Subcutaneous abdominal adipose tissue (tissue), 5 donors: ENCODE results near the gene TTLL13.

ENCODE experiments used
- H3K27ac ChIP-seq: one replicate; pipeline ENCODE4 v1.7.0; 2013; ENCODE audit warnings: low read depth, mild to moderate bottlenecking, inconsistent platforms, low read length, moderate library complexity
- H3K27me3 ChIP-seq, 5 donors: one replicate each; pipeline ENCODE4 v1.7.0; 2013; ENCODE audit warnings: low read length in 5 of 5, inconsistent platforms in 1 of 5; ENCODE audit not compliant: control insufficient read depth in 5 of 5, insufficient read depth in 4 of 5
- H3K36me3 ChIP-seq, 5 donors: one replicate each; pipeline ENCODE4 v1.7.0; 2013; ENCODE audit warnings: low read length in 5 of 5; ENCODE audit not compliant: control insufficient read depth in 5 of 5, insufficient read depth in 5 of 5
- H3K4me1 ChIP-seq, 5 donors: one replicate each; pipeline ENCODE4 v1.7.0; 2013; ENCODE audit warnings: low read length in 5 of 5, mild to moderate bottlenecking in 3 of 5, moderate library complexity in 1 of 5; ENCODE audit not compliant: control insufficient read depth in 5 of 5, insufficient read depth in 5 of 5
- H3K4me3 ChIP-seq, 5 donors: one replicate each; pipeline ENCODE4 v1.7.0; 2013; ENCODE audit warnings: low read length in 5 of 5, low read depth in 1 of 5
- H3K9ac ChIP-seq, 5 donors: one replicate each; pipeline ENCODE4 v1.7.0; 2013; ENCODE audit warnings: low read length in 5 of 5, mild to moderate bottlenecking in 4 of 5, moderate library complexity in 3 of 5
- H3K9me3 ChIP-seq, 5 donors: one replicate each; pipeline ENCODE4 v1.7.0; 2013; ENCODE audit warnings: low read length in 5 of 5; ENCODE audit not compliant: control insufficient read depth in 5 of 5
- donor health status: healthy.
- donor health status: healthy.
- donor health status: healthy.
- donor health status: healthy.
- donor health status: healthy.

Gene TTLL13

DNA sequence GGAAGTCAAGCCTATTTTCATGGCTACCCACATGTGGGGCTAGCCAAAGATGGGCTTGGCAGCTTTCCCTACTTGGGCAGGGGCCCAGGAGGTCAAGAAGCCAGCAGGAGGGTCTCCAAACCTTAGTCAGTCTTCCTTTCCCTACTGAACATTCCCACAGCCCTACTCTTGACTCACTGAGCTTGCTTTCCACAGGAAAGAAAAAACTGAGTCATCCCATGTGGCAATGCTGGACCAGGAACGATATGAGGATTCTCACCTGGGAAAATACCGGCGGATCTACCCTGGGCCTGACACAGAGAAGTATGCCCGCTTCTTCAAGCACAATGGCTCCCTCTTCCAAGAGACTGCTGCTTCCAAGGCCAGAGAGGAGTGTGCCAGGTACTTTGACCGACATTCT is 12.5 kb downstream of the TTLL13 start:
- Histone ChIP-seq H3K27ac (peak overlapping the region; percentile 59), H3K27me3 (no peaks in the 10 kb centered on the region), H3K9me3 (no peaks in the 10 kb centered on the region), H3K4me1 (peaks cover 6 to 41% (median 40%) of the 10 kb centered on the region in 5 donors), H3K9ac (no peak overlapping the region), H3K36me3 (no peaks in the 10 kb centered on the region), H3K4me3 (no peak overlapping the region)

DNA sequence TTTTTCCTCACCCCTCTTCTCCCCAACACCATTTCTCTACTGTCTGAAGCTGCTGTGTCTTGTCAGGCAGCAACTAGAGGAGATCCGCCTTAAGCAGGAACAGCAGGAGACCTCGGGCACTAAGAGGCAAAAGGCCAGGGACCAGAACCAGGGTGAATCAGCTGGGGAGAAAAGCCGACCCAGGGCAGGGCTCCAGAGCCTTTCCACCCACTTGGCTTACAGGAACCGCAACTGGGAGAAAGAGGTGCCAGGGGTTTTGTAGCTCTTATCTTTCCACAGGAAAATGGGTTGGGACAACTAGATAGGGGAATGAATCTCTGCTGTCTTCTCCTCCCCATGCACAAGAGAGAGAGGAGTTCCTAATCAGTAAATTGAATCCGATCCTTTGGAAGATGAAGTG is 13.1 kb downstream of the TTLL13 start:
- Histone ChIP-seq H3K4me1 (peaks cover 9 to 47% (median 46%) of the 10 kb centered on the region in 5 donors), H3K9ac (peak overlapping the region in 1 of 5 donors; percentile 24), H3K27me3 (no peaks in the 10 kb centered on the region), H3K4me3 (no peak overlapping the region), H3K9me3 (no peaks in the 10 kb centered on the region), H3K36me3 (peaks cover 0 to under 1% (median 0%) of the 10 kb centered on the region in 5 donors), H3K27ac (peak overlapping the region; percentile 59)

DNA sequence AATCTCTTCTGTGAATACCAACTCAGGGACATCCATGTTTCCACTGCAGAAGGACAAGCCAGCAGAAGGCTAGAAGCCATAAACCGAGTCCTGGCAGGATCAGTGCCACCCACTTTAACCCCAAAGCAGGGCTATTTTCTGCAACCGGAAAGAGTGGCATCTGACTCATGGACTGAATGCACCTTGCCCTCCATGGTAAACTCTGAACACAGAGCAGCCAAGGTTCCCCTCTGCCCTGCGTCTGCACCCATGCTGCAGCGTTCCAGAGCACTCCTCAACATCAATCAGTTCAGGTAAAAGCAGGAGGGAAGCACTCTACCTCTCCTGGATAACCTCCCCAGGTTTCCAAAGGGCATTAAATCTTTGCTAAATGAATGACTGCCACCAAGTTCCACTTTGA is 15.3 kb downstream of the TTLL13 start:
- peak overlapping the region; percentile 77 to 98 (median 93) for H3K9ac ChIP-seq
- H3K27ac ChIP-seq: peak overlapping the region; percentile 98
- H3K9me3 ChIP-seq: no peaks in the 10 kb centered on the region
- peaks cover 0 to 9% (median 5%) of the 10 kb centered on the region in 5 donors for H3K36me3 ChIP-seq
- H3K4me3 ChIP-seq: peak overlapping the region; percentile 89 to 98 (median 90)
- peaks cover 9 to 64% (median 58%) of the 10 kb centered on the region in 5 donors for H3K4me1 ChIP-seq
- no peaks in the 10 kb centered on the region for H3K27me3 ChIP-seq

DNA sequence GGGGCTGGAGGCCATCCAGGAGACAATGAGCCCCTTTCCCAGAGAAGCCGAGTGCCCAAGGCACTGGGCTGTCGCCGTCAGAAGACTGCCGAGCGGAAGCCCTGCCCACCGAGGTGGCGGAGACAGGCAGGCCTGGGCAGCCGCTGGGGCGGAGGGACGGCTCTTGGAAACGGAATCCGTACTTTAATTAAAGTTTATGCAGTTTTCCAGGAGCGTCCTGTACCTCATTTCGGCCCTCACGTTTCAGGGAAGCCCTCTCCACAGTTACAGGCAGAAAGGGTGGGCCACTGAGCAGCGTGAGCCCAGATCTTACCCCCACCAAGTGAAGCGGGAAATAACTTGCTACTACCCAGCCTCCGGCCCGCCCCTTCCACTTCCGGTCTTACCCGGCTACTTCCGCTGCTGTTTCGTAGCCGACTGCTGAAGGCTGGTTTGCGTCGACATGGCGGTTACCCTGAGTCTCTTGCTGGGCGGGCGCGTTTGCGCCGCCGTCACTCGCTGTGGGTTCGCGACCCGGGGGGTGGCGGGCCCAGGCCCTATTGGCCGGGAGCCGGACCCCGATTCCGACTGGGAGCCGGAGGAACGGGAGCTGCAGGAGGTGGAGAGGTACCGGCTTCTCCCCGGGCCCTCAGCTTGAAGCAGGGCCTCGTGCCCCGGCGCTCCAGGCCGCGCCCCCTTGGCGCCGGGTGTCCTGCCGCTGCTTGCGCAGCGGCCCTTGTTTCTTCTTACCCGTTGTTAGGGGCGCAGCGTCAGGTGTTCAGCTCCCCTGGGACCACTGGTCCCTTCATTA is 16.1 kb downstream of the TTLL13 start, which contains the start of gene NGRN:
Gene NGRN, plus strand, starts transcription at position 402 of the 790 bp plus-strand sequence. Its CDS starts 41 bp downstream, at position 443.
- peak within 1 kb of the TSS; percentile 87 to 98 (median 93) for H3K9ac ChIP-seq
- H3K36me3 ChIP-seq: peaks cover 3 to 17% (median 12%) of the 10 kb centered on the region in 5 donors
- peaks cover 12 to 65% (median 58%) of the 10 kb centered on the region in 5 donors for H3K4me1 ChIP-seq
- peak within 1 kb of the TSS; percentile 89 to 98 (median 91) for H3K4me3 ChIP-seq
- H3K27me3 ChIP-seq: no peaks in the 10 kb centered on the region
- H3K9me3 ChIP-seq: no peaks in the 10 kb centered on the region
- peak within 1 kb of the TSS; percentile 98 for H3K27ac ChIP-seq

DNA sequence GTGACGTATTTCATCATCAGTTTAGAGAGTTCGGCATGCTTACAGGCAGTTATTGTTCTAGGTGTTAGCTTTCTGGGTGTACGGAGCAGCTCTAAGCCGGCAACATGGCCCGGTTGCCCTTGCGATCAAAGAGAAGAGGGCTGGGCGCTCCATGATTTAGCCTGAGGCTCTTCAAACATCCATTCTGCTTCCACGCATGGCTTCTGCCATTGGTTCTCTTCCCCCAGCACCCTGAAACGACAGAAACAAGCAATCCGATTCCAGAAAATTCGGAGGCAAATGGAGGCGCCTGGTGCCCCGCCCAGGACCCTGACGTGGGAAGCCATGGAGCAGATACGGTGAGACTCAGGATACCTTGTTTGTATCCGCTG is 16.7 kb downstream of the TTLL13 start:
- Histone ChIP-seq H3K4me1 (peaks cover 12 to 66% (median 59%) of the 10 kb centered on the region in 5 donors), H3K9me3 (no peaks in the 10 kb centered on the region), H3K27ac (peak overlapping the region; percentile 98), H3K9ac (peak overlapping the region; percentile 87 to 98 (median 93)), H3K4me3 (peak overlapping the region; percentile 89 to 98 (median 91)), H3K36me3 (peaks cover 5 to 22% (median 17%) of the 10 kb centered on the region in 5 donors), H3K27me3 (no peaks in the 10 kb centered on the region)

DNA sequence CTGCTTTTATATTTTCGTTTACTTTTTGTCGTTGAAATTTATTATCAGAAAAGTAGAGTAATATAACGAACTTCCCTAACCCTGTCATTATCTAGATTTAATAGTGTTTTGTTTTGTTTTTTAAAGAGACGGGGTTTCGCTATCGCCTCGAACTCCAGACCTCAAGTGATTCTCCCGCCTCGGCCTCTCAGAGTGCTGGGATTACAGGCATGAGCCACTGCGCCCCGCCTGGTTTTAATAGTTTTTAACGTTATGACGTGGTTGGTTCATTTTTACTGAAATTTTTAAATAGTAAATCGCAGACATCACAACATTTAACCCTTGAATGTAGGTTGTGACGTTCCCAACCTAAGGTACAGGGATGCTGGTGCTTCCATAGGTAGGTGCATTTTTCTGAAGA is 17.1 kb downstream of the TTLL13 start:
- peak overlapping the region; percentile 89 to 98 (median 91) for H3K4me3 ChIP-seq
- peaks cover 12 to 69% (median 62%) of the 10 kb centered on the region in 5 donors for H3K4me1 ChIP-seq
- no peaks in the 10 kb centered on the region for H3K27me3 ChIP-seq
- H3K9ac ChIP-seq: peak overlapping the region; percentile 87 to 98 (median 93)
- H3K36me3 ChIP-seq: peaks cover 5 to 27% (median 21%) of the 10 kb centered on the region in 5 donors
- H3K9me3 ChIP-seq: no peaks in the 10 kb centered on the region
- H3K27ac ChIP-seq: peak overlapping the region; percentile 98

DNA sequence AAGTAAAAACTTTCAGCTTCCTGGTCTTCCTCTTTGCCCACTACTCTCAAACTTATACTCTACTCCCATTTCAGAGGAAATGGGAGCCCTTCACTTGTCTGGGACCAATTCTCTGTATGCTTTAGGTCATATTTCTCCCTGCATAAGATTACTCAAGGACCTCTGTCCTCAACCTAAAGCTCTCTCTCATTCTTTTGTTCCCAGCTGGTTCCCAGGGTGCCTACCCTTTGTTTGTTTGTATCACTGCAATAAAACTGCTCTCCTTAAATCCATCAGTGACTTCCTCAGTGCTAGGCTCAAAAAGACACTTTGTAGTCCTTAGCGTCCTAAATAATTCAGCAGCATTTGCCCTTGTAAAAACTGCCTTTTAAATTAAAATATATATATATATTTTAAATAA is 19.1 kb downstream of the TTLL13 start:
- Histone ChIP-seq H3K4me3 (no peak overlapping the region), H3K9me3 (no peaks in the 10 kb centered on the region), H3K9ac (no peak overlapping the region), H3K27me3 (no peaks in the 10 kb centered on the region), H3K36me3 (peaks cover 14 to 46% (median 30%) of the 10 kb centered on the region in 5 donors), H3K4me1 (peaks cover 12 to 64% (median 53%) of the 10 kb centered on the region in 5 donors), H3K27ac (no peak overlapping the region)

DNA sequence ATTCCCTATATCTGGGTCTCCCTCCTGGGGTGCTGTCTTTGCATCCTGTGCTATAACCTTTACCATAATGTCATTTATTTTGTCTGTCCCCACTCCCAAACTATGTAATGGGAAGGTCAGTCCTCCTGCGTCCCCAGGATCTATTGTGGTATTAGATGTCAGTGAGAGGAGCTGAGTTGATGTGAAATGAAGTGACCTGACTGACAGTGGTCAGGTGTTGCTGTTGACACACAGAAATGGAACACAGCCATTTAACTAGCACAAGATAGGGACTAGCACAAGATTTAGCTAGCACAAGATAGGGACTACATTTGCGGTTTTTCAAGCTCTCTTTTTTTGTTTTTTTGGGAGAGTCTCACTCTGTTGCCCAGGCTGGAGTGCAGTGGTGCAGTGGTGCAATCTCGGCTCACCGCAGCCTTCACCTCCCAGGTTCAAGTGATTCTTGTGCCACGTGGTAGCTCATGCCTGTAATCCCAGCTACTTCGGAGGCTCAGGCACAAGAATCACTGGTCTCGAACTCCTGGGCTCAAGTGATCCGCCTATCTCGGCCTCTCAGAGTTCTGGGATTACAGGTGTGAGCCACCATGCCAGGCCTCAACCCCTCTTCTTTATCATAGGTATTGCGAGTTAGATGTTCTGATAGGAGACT is 21.3 kb downstream of the TTLL13 start:
- no peak overlapping the region for H3K27ac ChIP-seq
- no peaks in the 10 kb centered on the region for H3K27me3 ChIP-seq
- no peak overlapping the region for H3K9ac ChIP-seq
- H3K4me3 ChIP-seq: no peak overlapping the region
- H3K4me1 ChIP-seq: peaks cover 8 to 50% (median 37%) of the 10 kb centered on the region in 5 donors
- no peaks in the 10 kb centered on the region for H3K9me3 ChIP-seq
- H3K36me3 ChIP-seq: peaks cover 14 to 56% (median 34%) of the 10 kb centered on the region in 5 donors

DNA sequence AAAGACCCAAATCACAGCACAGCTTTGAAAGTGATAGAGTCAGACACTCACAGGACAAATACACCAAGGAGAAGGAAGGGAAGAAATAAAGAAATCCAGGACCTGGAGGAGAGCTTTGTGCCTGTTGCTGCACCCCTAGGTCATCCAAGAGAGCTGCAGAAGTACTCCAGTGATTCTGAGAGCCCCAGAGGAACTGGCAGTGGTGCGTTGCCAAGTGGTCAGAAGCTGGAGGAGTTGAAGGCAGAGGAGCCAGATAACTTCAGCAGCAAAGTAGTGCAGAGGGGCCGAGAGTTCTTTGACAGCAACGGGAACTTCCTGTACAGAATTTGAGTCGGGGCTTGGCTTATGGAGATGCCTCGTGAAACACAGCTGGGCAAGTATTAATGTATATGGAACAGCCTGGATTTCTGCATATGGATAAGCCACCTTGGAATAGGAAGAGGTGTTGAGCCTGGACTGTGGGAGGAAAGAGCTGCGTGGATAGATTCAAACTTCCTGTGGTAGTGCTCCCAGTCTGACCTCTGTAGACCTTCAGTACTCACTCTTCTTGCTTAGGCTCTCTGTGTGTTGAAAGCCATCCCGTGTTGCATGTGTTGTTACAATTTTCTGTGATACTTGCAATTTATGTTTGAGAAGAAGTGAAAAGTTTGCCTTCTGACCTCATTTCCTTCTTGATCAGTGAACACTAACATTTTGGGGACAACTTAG is 22.3 kb downstream of the TTLL13 start:
- H3K9me3 ChIP-seq: no peaks in the 10 kb centered on the region
- H3K27me3 ChIP-seq: no peaks in the 10 kb centered on the region
- H3K9ac ChIP-seq: peak overlapping the region in 1 of 5 donors; percentile 7
- H3K27ac ChIP-seq: no peak overlapping the region
- peaks cover 7 to 42% (median 30%) of the 10 kb centered on the region in 5 donors for H3K4me1 ChIP-seq
- H3K4me3 ChIP-seq: no peak overlapping the region
- peaks cover 14 to 56% (median 34%) of the 10 kb centered on the region in 5 donors for H3K36me3 ChIP-seq
